H1 (cell line): ENCODE results near the gene RPP30. TPM values are rescaled to one million over a fixed set of nuclear protein-coding genes. Genes with fewer than 3 reads are reported as not detected.

Experiments
- CHD2 ChIP-seq: IDR thresholded peaks from 2 replicates; pipeline ENCODE4 v1.6.1; 2012; ENCODE audit warnings: low read length, improper control_type of control experiment
- CHD7 ChIP-seq: fragments of 300-600 bp; sonication (generic); IDR thresholded peaks from 2 replicates; pipeline ENCODE4 v1.7.1; 2012; ENCODE audit warnings: low read length, moderate library complexity, mild to moderate bottlenecking, inconsistent platforms; ENCODE audit not compliant: insufficient replicate concordance
- EGR1 ChIP-seq: IDR thresholded peaks from 2 replicates; pipeline ENCODE4 v1.6.1; 2011; ENCODE audit warnings: low read depth, low read length, borderline replicate concordance
- KDM4A ChIP-seq: IDR thresholded peaks from one replicate; pipeline ENCODE4 v1.7.1; 2012; ENCODE audit warnings: low read depth, mild to moderate bottlenecking, moderate library complexity, low read length, inconsistent platforms; ENCODE audit not compliant: severe bottlenecking
- KDM5A ChIP-seq: fragments of 200-600 bp; IDR thresholded peaks from 2 replicates; pipeline ENCODE4 v1.7.1; 2012; ENCODE audit warnings: mild to moderate bottlenecking, low read length, inconsistent platforms, mixed read lengths
- POU5F1 ChIP-seq: IDR thresholded peaks from 2 replicates; pipeline ENCODE4 v1.6.1; 2011; ENCODE audit warnings: low read depth, mild to moderate bottlenecking, low read length, moderate library complexity
- RAD21 ChIP-seq, 2 experiments: IDR thresholded peaks in 1 of 2; conservative IDR thresholded peaks in 1 of 2; 2 replicates each; pipeline ENCODE4 v1.6.1; 2011; ENCODE audit warnings: low read depth in 2 of 2, low read length in 2 of 2, improper control_type of control experiment in 1 of 2, inconsistent platforms in 1 of 2, mild to moderate bottlenecking in 1 of 2, moderate library complexity in 1 of 2
- SAP30 ChIP-seq: fragments of 300-600 bp; sonication (generic); IDR thresholded peaks from 2 replicates; pipeline ENCODE4 v1.7.1; 2012; ENCODE audit warnings: low read length, moderate library complexity, mild to moderate bottlenecking, inconsistent platforms; ENCODE audit not compliant: insufficient read depth, insufficient replicate concordance
- SIN3A ChIP-seq, 2 experiments: IDR thresholded peaks in 1 of 2; conservative IDR thresholded peaks in 1 of 2; 2 replicates each; pipeline ENCODE4 v1.6.1; 2011 to 2012; ENCODE audit warnings: low read length in 2 of 2, improper control_type of control experiment in 1 of 2, low read depth in 1 of 2, mild to moderate bottlenecking in 1 of 2
- SIX5 ChIP-seq: IDR thresholded peaks from 2 replicates; pipeline ENCODE4 v1.6.1; 2011; ENCODE audit warnings: mild to moderate bottlenecking, low read depth, low read length
- SRF ChIP-seq: IDR thresholded peaks from 2 replicates; pipeline ENCODE4 v1.6.1; 2011; ENCODE audit warnings: mild to moderate bottlenecking, low read depth, low read length, moderate library complexity
- SUZ12 ChIP-seq: fragments of 200-600 bp; sonication (generic); IDR thresholded peaks from 2 replicates; pipeline ENCODE4 v1.6.1; 2012; ENCODE audit warnings: mild to moderate bottlenecking, inconsistent platforms, low read length, moderate library complexity, mixed read lengths
- polyA plus RNA-seq, 7 experiments: library from polyadenylated mRNA; depleted of rRNA in 3 of 7; stranded (reverse) in 5 of 7; unstranded in 2 of 7; fragments of >200 nt in 5 of 7; fragments of 200-250 nt in 2 of 7; gene quantifications; 1 replicate in 5 of 7; 2 replicates in 1 of 7; 4 replicates in 1 of 7; pipeline versions ENCODE4 v1.2.1 to v1.2.3, GENCODE V29; 2011 to 2013; ENCODE audit warnings: missing spikeins in 2 of 7, mixed read lengths in 2 of 7
- total RNA-seq: library from RNA; stranded (reverse); fragmentation: NEBNext Ultra II Directional; extraction: Animal tissue kit (Norgen Biotek cat#: 25700); gene quantifications from 2 replicates; pipeline ENCODE4 v1.2.1, GENCODE V29; 2021

RPP30 gene
- total and polyA plus RNA-seq, 2 of the 8 experiments (the other 6 are each of a cell fraction or from before 2014, with no cell fraction given) = 38.9 to 79.7 TPM

GRCh38 chr10:90887555-90887954 lies 15.8 kb downstream of the RPP30 start (continued):
- TF ChIP-seq CHD7 = no peak
- no peak for TF ChIP-seq EGR1
- no peak for TF ChIP-seq KDM5A
- TF ChIP-seq SUZ12 = no peak
- no peak for TF ChIP-seq RAD21 (IDR thresholded peaks at IDR 0.05 in 1 of 2, conservative IDR thresholded peaks at IDR 0.05 in 1 of 2; ENCODE audit: low read depth in 2 of 2, low read length in 2 of 2)
- no peak for TF ChIP-seq SIN3A (conservative IDR thresholded peaks at IDR 0.05 in 1 of 2, IDR thresholded peaks at IDR 0.05 in 1 of 2; ENCODE audit: low read depth in 1 of 2, low read length in 2 of 2)
- TF ChIP-seq SIX5 = no peak
- TF ChIP-seq SRF = no peak
- TF ChIP-seq KDM4A = no peak
- TF ChIP-seq SAP30 = no peak
- no peak for TF ChIP-seq POU5F1
- TF ChIP-seq CHD2 = no peak
